H1 (cell line): ENCODE data around the gene GSTA2.

Experiments
- CBX5 ChIP-seq: fragments of 300-800, 300-1000 bp; sonication (generic); IDR thresholded peaks from 2 replicates; pipeline ENCODE4 v1.7.1; 2016; ENCODE audit warnings: antibody characterized with exemption, low read length, low read depth
- RFX5 ChIP-seq: IDR thresholded peaks from 2 replicates; pipeline ENCODE4 v1.6.1; 2011; ENCODE audit warnings: low read depth, low read length, improper control_type of control experiment, borderline replicate concordance

- no peak for TF ChIP-seq CBX5
- TF ChIP-seq RFX5 = no peak
These were observed 25.2 kb upstream of the GSTA2 start for GRCh38 chr6:52788478-52788877.
